KMS-11 (cell line): ENCODE results near the gene HSPA12B.

Experiments used
- H2AFZ ChIP-seq: fragments of 200-600 bp; sonication (generic); 2 replicates; pipeline ENCODE4 v1.6.1; 2016; ENCODE audit warnings: antibody characterized with exemption, mixed run types, low read depth
- H3K27ac ChIP-seq: fragments of 200-600 bp; sonication (generic); 2 replicates; pipeline ENCODE4 v1.6.1; 2016; ENCODE audit warnings: mild to moderate bottlenecking, mixed run types
- H3K27me3 ChIP-seq: fragments of 200-600 bp; sonication (generic); 2 replicates; pipeline ENCODE4 v1.6.1; 2017; ENCODE audit warnings: mild to moderate bottlenecking, low read depth, mixed run types, moderate library complexity; ENCODE audit not compliant: insufficient read depth
- H3K36me3 ChIP-seq: fragments of 200-600 bp; sonication (generic); 2 replicates; pipeline ENCODE4 v1.6.1; 2017; ENCODE audit warnings: mild to moderate bottlenecking, mixed run types; ENCODE audit not compliant: insufficient read depth
- H3K4me1 ChIP-seq: fragments of 200-600 bp; sonication (generic); 2 replicates; pipeline ENCODE4 v1.6.1; 2016; ENCODE audit warnings: mild to moderate bottlenecking, low read depth, mixed run types; ENCODE audit not compliant: poor library complexity, severe bottlenecking
- H3K4me2 ChIP-seq: fragments of 200-600 bp; sonication (generic); 2 replicates; pipeline ENCODE4 v1.7.0; 2016; ENCODE audit warnings: mild to moderate bottlenecking, mixed run types
- H3K4me3 ChIP-seq: fragments of 200-600 bp; sonication (generic); IDR thresholded peaks from 2 replicates; pipeline ENCODE4 v1.6.1; 2017; ENCODE audit warnings: low read depth, low read length, mixed read lengths; ENCODE audit not compliant: insufficient read depth
- H3K79me2 ChIP-seq: fragments of 200-600 bp; sonication (generic); 2 replicates; pipeline ENCODE4 v1.6.1; 2016; ENCODE audit warnings: low read depth, mixed run types; ENCODE audit not compliant: insufficient read depth
- H3K9ac ChIP-seq: fragments of 200-600 bp; sonication (generic); 2 replicates; pipeline ENCODE4 v1.6.1; 2016; ENCODE audit warnings: mild to moderate bottlenecking, mixed run types
- H4K20me1 ChIP-seq: fragments of 200-600 bp; sonication (generic); 2 replicates; pipeline ENCODE4 v1.6.1; 2016; ENCODE audit warnings: mild to moderate bottlenecking, mixed run types; ENCODE audit not compliant: insufficient read depth
- CTCF ChIP-seq: fragments of 200-600 bp; sonication (generic); conservative IDR thresholded peaks from 2 replicates; pipeline ENCODE4 v1.6.1; 2017; ENCODE audit warnings: low read depth, mild to moderate bottlenecking, antibody characterized with exemption, low read length, moderate library complexity, mixed read lengths

The HSPA12B gene

GRCh38 chr20:3696745-3697587 lies 35.5 kb upstream of the HSPA12B start:
- Histone ChIP-seq H4K20me1 (no peaks in the 10 kb centered on the region), H3K4me1 (no peaks in the 10 kb centered on the region), H3K4me2 (no peak overlapping the region), H3K27ac (no peak overlapping the region), H3K9ac (no peak overlapping the region), H3K27me3 (no peaks in the 10 kb centered on the region), H2AFZ (no peak overlapping the region), H3K4me3 (no peak overlapping the region), H3K79me2 (no peaks in the 10 kb centered on the region), H3K36me3 (no peaks in the 10 kb centered on the region)
- TF ChIP-seq CTCF = no peak

GRCh38 chr20:3697588-3698305 lies 34.7 kb upstream of the HSPA12B start:
- no peak overlapping the region for H3K27ac ChIP-seq
- no peaks in the 10 kb centered on the region for H3K4me1 ChIP-seq
- H3K4me3 ChIP-seq = no peak overlapping the region
- H3K4me2 ChIP-seq = no peak overlapping the region
- no peak for TF ChIP-seq CTCF
- H2AFZ ChIP-seq = no peak overlapping the region
- H3K27me3 ChIP-seq = no peaks in the 10 kb centered on the region
- no peaks in the 10 kb centered on the region for H3K79me2 ChIP-seq
- H4K20me1 ChIP-seq = no peaks in the 10 kb centered on the region
- no peaks in the 10 kb centered on the region for H3K36me3 ChIP-seq
- H3K9ac ChIP-seq = no peak overlapping the region

GRCh38 chr20:3698591-3699001 lies 33.9 kb upstream of the HSPA12B start:
- Histone ChIP-seq H3K9ac (no peak overlapping the region), H3K4me1 (no peaks in the 10 kb centered on the region), H4K20me1 (no peaks in the 10 kb centered on the region), H3K27me3 (no peaks in the 10 kb centered on the region), H3K4me3 (no peak overlapping the region), H3K27ac (no peak overlapping the region), H2AFZ (no peak overlapping the region), H3K79me2 (no peaks in the 10 kb centered on the region), H3K36me3 (no peaks in the 10 kb centered on the region), H3K4me2 (no peak overlapping the region)
- no peak for TF ChIP-seq CTCF

GRCh38 chr20:3699037-3699436 lies 33.4 kb upstream of the HSPA12B start:
- H3K4me3 ChIP-seq = no peak overlapping the region
- no peak for TF ChIP-seq CTCF

More at GRCh38 chr20:3699037-3699436, 33.4 kb upstream of the HSPA12B start:
- Histone ChIP-seq H3K27me3 (no peaks in the 10 kb centered on the region), H3K4me2 (no peak overlapping the region), H3K36me3 (no peaks in the 10 kb centered on the region), H3K27ac (no peak overlapping the region), H3K9ac (no peak overlapping the region), H3K4me1 (no peaks in the 10 kb centered on the region), H4K20me1 (no peaks in the 10 kb centered on the region), H2AFZ (no peak overlapping the region), H3K79me2 (no peaks in the 10 kb centered on the region)
